ENCODE data around the gene CHST3.

DNA sequence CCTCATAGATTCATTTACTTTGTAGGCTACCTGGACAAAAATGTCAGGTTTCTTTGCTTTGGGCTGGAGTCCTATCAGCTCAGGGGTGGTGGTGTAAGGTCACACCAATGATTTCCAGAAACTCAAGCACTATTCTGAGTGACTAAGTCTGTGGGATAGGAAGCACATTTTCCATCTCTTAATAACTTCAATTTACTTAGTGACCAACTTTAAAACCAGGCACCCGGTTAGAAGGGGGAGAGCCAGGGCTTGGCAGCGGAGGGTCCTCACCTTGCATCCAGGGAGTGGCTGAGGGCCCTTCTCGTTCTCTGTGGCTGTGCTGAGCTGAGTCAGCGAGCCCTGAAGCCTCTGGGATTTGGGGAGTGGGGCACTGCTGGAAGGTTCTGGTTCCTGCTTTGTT lies 6.7 kb downstream of the CHST3 start:
- TF ChIP-seq, protein P1, sequence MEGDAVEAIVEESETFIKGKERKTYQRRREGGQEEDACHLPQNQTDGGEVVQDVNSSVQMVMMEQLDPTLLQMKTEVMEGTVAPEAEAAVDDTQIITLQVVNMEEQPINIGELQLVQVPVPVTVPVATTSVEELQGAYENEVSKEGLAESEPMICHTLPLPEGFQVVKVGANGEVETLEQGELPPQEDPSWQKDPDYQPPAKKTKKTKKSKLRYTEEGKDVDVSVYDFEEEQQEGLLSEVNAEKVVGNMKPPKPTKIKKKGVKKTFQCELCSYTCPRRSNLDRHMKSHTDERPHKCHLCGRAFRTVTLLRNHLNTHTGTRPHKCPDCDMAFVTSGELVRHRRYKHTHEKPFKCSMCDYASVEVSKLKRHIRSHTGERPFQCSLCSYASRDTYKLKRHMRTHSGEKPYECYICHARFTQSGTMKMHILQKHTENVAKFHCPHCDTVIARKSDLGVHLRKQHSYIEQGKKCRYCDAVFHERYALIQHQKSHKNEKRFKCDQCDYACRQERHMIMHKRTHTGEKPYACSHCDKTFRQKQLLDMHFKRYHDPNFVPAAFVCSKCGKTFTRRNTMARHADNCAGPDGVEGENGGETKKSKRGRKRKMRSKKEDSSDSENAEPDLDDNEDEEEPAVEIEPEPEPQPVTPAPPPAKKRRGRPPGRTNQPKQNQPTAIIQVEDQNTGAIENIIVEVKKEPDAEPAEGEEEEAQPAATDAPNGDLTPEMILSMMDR (IDR thresholded peaks at IDR 0.05) = no peak
- no peak for TF ChIP-seq EP300 (IDR thresholded peaks at IDR 0.05)

All from tibial nerve (tissue), 4 donors.